Esophagus squamous epithelium (tissue), 4 donors: ENCODE measurements around the gene LCN10.

Source experiments
- CTCF ChIP-seq, 6 experiments: fragments of 450-650 bp in 4 of 6; fragments of 200-600 bp in 2 of 6; sonication (generic) in 2 of 6; IDR thresholded peaks; one replicate each; pipeline ENCODE4 v1.5.1; 2016 to 2019; ENCODE audit warnings: antibody characterized with exemption in 6 of 6, mild to moderate bottlenecking in 4 of 6, moderate library complexity in 4 of 6
- POLR2A ChIP-seq, 4 donors: fragments of 450-650 bp; IDR thresholded peaks; one replicate each; pipeline ENCODE4 v1.6.1; 2017; ENCODE audit warnings: antibody characterized with exemption in 4 of 4, mild to moderate bottlenecking in 4 of 4, moderate library complexity in 3 of 4

- TF ChIP-seq CTCF (IDR thresholded peaks at IDR 0.05), result no peak
- TF ChIP-seq POLR2A (IDR thresholded peaks at IDR 0.05), result no peak
These were observed 16.6 kb downstream of the LCN10 start for GRCh38 chr9:136726118-136726517.
